GM12891 (cell line): Measurements from ENCODE around the gene BACH2.
"Not testable (repeated sequence)": the region's sequence is repeated elsewhere in the genome, so short reads cannot be mapped to it uniquely, and the experiment has no call there.

Source experiments
- DNase-seq: peaks from one replicate; pipeline ENCODE4 v3.0.0; 2011; ENCODE audit warnings: low spot score; ENCODE audit not compliant: insufficient read length
- FAIRE-seq: peaks from 2 replicates; lab custom pipeline; 2011; peaks lifted over from hg19 to GRCh38; lab: Jason Lieb, UNC
- PAX5 ChIP-seq: IDR thresholded peaks from 2 replicates; pipeline ENCODE4 v1.6.1; 2011; ENCODE audit warnings: low read length, moderate library complexity, mild to moderate bottlenecking; ENCODE audit not compliant: insufficient read depth, severe bottlenecking
- POLR2A ChIP-seq: IDR thresholded peaks from 2 replicates; pipeline ENCODE4 v1.6.1; 2011; ENCODE audit warnings: low read depth, low read length, control low read depth
- POLR2AphosphoS5 ChIP-seq: IDR thresholded peaks from 2 replicates; pipeline ENCODE4 v1.6.1; 2011; ENCODE audit warnings: low read depth, low read length, control low read depth
- POU2F2 ChIP-seq: IDR thresholded peaks from 2 replicates; pipeline ENCODE4 v1.6.1; 2011; ENCODE audit warnings: low read depth, mild to moderate bottlenecking, control low read depth, low read length, moderate library complexity
- SPI1 ChIP-seq: IDR thresholded peaks from 2 replicates; pipeline ENCODE4 v1.6.1; 2011; ENCODE audit warnings: low read depth, low read length, control low read depth
- TAF1 ChIP-seq: IDR thresholded peaks from 2 replicates; pipeline ENCODE4 v1.6.1; 2011; ENCODE audit warnings: low read depth, low read length, control low read depth

Gene BACH2

DNA sequence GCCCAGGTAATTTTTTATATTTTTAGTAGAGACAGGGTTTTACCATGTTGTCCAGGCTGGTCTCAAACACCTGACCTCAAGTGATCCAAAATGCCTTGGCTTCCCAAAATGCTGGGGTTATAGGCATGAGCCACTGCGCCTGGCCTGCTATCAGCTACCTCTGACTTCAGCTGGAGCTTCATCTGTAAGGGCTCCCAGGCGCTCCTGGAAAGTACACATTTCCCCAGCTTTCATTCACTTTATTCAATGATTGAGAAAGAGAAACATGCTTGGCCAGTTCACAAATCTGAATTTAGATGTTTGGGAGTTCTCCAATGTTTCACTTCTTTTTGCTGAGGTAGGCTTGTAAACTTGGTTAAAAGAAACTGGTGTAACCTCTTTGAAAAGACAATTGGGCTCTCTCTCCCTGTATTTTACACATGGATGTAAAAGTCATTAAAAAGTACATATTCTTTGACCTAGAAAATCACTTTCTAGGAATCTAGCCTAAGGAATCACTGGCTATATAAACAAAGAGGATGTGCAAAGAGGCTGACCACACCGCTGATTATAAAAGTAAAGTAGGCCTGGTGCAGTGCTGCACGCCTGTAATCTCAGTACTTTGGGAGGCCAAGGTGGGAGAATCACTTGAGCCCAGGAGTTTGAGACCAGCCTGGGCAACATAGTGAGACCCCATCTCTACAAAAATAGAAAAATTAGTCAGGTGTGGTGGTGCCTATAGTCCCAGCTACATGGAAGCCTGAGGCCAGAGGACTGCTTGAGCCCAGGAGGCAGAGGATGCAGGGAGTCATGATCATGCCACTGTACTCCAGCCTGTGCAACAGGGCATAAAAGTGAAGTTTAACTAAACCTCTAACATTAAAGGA is 128.9 kb downstream of the BACH2 start:
- no peak for DNase-seq
- TF ChIP-seq POU2F2 (no peak), TAF1 (no peak), POLR2A (no peak), SPI1 (no peak), POLR2AphosphoS5 (no peak), PAX5 (no peak)
- no peak for FAIRE-seq

DNA sequence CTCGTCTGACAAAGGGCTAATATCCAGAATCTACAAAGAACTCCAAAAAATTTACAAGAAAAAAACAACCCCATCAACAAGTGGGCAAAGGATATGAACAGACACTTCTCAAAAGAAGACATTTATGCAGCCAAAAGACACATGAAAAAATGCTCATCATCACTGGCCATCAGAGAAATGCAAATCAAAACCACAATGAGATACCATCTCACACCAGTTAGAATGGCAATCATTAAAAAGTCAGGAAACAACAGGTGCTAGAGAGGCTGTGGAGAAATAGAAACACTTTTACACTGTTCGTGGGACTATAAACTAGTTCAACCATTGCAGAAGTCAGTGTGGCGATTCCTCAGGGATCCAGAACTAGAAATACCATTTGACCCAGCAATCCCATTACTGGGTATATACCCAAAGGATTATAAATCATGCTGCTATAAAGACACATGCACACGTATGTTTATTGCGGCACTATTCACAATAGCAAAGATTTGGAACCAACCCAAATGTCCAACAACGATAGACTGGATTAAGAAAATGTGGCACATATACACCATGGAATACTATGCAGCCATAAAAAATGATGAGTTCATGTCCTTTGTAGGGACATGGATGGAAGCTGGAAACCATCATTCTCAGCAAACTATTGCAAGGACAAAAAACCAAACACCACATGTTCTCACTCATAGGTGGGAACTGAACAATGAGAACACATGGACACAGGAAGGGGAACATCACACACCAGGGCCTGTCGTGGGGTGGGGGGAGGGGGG is 130.3 kb downstream of the BACH2 start:
- FAIRE-seq, DNase-seq: not testable (repeated sequence)

DNA sequence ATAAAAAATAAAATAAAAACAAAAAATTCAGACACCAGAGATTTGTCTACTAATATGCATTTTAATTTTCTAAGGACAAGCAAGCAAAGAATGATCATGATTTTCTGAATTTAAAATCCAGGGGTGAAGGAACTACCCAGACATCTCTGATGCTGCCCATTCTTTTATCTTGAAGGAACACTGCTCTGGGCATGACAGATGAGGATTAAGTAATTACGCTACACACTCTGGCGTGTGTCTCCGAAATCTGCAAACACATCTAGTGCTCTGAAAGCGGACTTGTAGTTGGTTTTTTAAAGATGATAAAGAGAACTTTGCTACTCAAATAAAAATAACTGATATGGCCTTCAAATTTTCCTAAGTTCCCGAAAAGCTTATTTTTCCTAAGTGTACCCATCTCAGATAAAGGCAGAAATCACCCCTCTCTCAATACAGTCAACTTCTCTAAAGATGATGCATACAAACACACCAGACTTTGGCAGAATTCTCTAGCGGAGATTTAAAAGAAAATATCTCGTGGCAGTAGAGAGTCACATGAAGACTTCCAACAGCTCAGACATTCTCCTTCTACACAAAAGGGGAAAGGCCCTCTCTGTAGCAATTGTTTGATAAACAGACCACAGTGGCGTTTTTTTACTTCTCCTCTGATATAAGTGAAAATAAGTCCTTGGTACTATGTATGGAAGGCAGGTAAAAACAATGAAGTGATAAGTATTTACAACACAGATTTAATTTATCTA is 133.8 kb downstream of the BACH2 start:
- no peak for TF ChIP-seq PAX5
- TF ChIP-seq SPI1: no peak
- no peak for TF ChIP-seq POU2F2
- TF ChIP-seq TAF1: no peak
- TF ChIP-seq POLR2A: no peak
- TF ChIP-seq POLR2AphosphoS5: no peak
- FAIRE-seq: no peak

DNA sequence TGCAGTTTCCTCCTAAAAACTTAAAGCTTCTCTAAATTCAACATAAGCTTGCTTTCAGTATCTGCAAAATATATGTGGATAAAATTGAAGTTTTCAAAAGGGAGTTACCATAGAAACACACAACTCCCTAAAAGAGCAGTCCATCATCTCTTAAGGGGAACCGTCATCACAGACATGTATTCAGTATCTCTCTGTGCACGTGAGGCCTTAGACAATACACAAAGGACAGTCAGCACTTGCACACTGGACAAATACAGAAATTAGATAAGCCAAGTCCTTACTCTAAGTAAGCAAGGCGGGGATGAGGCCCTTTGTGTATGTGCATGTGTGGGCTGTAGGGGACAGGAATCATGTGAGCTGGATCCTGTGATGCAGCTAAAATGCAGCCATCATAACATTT is 136.6 kb downstream of the BACH2 start:
- DNase-seq (no peak), FAIRE-seq (no peak)
- TF ChIP-seq PAX5: no peak
- TF ChIP-seq TAF1: no peak
- no peak for TF ChIP-seq POU2F2
- TF ChIP-seq POLR2A: no peak
- TF ChIP-seq SPI1: no peak
- no peak for TF ChIP-seq POLR2AphosphoS5

More for the DNA sequence above, 133.8 kb downstream of the BACH2 start:
- DNase-seq: no peak

DNA sequence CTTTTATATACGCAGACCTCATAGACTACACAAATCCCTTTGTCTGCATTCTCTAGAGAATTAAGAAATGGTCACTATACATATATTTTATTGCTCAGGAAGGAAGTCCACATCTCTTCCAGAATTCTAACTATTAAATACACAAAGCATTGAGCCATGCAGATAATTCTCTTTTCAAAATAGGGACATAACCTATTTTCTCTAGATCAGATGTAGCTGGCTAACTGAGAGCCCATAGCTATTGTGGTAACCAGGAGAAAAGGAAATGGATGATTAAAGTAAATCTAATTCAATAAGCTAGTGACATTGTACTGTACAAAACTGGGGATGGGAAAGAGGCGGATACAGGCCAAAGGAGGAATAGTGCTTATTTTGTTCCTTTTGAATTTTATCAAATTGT is 137.2 kb downstream of the BACH2 start:
- DNase-seq (no peak), FAIRE-seq (no peak)
- TF ChIP-seq PAX5: no peak
- no peak for TF ChIP-seq TAF1
- TF ChIP-seq POLR2A: no peak
- no peak for TF ChIP-seq POLR2AphosphoS5
- no peak for TF ChIP-seq SPI1
- TF ChIP-seq POU2F2: no peak

DNA sequence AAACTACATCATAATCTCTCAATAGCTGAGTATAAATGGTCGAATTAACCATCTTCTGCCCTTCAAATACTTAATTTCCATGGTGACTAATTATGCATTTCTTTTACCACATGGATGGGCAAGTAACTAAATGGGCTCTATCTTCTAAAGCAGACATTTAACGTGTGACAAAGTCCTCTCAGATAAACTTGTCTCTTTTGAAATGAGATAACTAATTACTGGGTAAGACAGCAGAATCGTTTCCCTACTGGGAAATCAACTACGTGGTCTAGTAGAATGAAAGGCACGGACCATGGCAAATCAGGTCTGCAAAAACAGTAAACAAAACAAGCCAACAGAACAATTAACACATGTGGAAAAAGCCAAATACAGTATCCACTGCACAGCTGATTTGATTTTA is 137.7 kb downstream of the BACH2 start:
- DNase-seq (no peak), FAIRE-seq (no peak)
- TF ChIP-seq POU2F2: no peak
- TF ChIP-seq PAX5: no peak

DNA sequence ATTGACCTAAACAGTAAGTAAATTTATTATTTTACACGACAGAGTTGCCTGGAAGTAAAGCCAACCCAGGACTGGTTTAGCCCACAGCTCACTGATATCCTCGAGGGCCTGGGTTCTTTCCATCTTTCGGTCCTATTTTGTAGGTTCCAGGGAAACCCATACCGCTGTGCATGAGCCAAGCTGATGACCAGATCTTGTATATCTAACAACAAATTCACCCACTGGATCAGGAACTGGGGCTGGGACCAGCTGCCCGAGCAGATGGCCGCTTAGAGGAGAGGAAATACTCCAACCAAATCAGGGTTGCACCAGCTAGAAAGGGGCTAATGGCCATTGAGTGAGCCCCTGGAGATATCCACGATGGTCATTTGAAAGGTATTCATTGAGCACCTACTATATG is 139.2 kb downstream of the BACH2 start:
- DNase-seq (no peak), FAIRE-seq (no peak)
- no peak for TF ChIP-seq POLR2AphosphoS5
- TF ChIP-seq TAF1: no peak
- TF ChIP-seq POLR2A: no peak
- no peak for TF ChIP-seq POU2F2
- TF ChIP-seq PAX5: no peak

DNA sequence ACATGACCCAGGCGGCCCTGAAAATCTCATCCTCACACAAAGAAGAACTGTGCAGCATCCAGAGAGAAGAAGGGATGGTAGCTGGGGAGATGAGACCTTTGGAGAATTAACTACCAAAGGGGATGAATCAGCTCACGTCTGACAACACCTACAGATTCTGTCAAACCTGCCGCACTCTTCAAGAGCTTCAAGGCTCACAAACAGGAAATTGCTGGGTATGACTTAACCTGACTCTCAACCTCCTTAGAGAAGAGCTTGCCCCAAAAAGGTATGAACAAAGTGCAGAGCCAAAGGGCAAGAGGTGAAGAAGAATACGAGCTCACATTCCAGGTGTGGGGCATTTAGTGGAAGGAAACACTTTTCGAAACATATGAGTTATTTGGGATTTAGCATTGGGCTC is 139.8 kb downstream of the BACH2 start:
- FAIRE-seq (no peak), DNase-seq (no peak)
- TF ChIP-seq POU2F2 (no peak), PAX5 (no peak), SPI1 (no peak), POLR2AphosphoS5 (no peak), POLR2A (no peak), TAF1 (no peak)

DNA sequence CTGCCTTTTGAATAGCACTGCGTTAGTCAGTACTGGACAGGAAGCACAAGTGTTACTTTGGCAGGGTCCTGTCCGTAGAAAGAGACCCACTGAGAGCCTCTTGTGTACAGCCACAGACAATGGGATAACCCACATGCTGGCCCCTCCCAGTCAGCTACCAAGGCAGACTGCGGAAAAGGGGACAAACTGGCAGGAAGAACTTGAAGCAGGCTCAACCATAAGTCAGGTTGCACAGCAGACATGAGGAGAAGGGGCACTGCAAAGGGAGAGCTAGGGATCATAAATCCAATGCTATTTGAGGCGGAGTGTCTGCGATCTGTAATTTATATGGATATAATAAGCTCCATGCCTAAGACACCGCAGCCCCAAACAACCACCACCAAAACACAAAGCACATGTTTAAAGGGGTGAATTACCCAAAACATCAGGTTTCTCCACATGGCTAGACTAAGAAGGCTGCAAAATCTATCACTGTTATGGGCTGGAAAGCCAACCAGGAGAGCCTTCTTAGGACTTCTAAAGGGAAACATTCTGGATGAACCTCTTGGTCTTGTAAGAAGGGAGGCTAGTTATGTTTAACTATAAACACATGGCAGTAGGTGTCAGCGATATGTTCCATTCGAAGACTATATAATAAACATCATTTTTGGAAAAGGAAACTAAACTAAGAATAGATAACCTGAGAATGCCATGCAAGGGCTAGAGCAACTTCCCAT is 141.7 kb downstream of the BACH2 start:
- FAIRE-seq (no peak), DNase-seq (no peak)
- no peak for TF ChIP-seq POU2F2
- no peak for TF ChIP-seq POLR2A
- no peak for TF ChIP-seq POLR2AphosphoS5
- no peak for TF ChIP-seq PAX5
- no peak for TF ChIP-seq SPI1
- no peak for TF ChIP-seq TAF1
